Panc1 (cell line): Measurements from ENCODE around the gene CXCR3. TPM values are rescaled to one million over a fixed set of nuclear protein-coding genes. Genes with fewer than 3 reads are reported as not detected.
"Not testable (repeated sequence)": the region's sequence is repeated elsewhere in the genome, so short reads cannot be mapped to it uniquely, and the experiment has no call there.

Source experiments
- ATAC-seq: fragments of 200-7000 bp; cut with Tn5 transposase; 2 replicates; pipeline ENCODE4 v1.9.1; 2020; ENCODE audit warnings: mild to moderate bottlenecking, moderate library complexity
- BruUV-seq: library from RNA; stranded (reverse); fragments of 400-500 nt; replicated peaks from 2 replicates; lab custom pipeline; 2021; lab: Mats Ljungman, UMichigan
- CTCF ChIA-PET: fragments of 300-600 bp; sonication (Branson Sonifier 250); formaldehyde crosslinking; loops from one replicate; lab custom pipeline; 2022; ENCODE audit warnings: antibody characterized with exemption; lab: Charles Lee
- POLR2A ChIA-PET: fragments of 300-600 bp; sonication (Branson Sonifier 250); formaldehyde crosslinking; loops from one replicate; lab custom pipeline; 2022; ENCODE audit warnings: antibody characterized with exemption; lab: Charles Lee
- DNase-seq: peaks from one replicate; pipeline ENCODE4 v3.0.0-alpha.2; 2010; ENCODE audit warnings: low read depth, low spot score
- H3K27ac ChIP-seq: 2 replicates; pipeline ENCODE4 v1.5.1; 2011; ENCODE audit warnings: mild to moderate bottlenecking, low read length, inconsistent platforms
- H3K27me3 ChIP-seq: fragments of 200-500 bp; sonication (Bioruptor generic); 2 replicates; pipeline ENCODE4 v1.6.0; 2014; ENCODE audit warnings: low read length, inconsistent platforms; ENCODE audit not compliant: control insufficient read depth, insufficient read depth
- H3K36me3 ChIP-seq: fragments of 200-500 bp; sonication (Bioruptor generic); 2 replicates; pipeline ENCODE4 v1.5.1; 2014; ENCODE audit warnings: inconsistent platforms, mild to moderate bottlenecking, low read length, moderate library complexity; ENCODE audit not compliant: control insufficient read depth, insufficient read depth
- H3K4me1 ChIP-seq: 2 replicates; pipeline ENCODE4 v1.5.1; 2011; ENCODE audit warnings: inconsistent platforms, mild to moderate bottlenecking, low read length, moderate library complexity; ENCODE audit not compliant: control insufficient read depth, insufficient read depth
- H3K4me3 ChIP-seq, 2 experiments: 2 replicates each; pipeline ENCODE4 v1.5.1; 2011 to 2012; ENCODE audit warnings: low read depth in 2 of 2, low read length in 2 of 2, mild to moderate bottlenecking in 2 of 2, inconsistent platforms in 1 of 2, moderate library complexity in 1 of 2
- H3K9me3 ChIP-seq: fragments of 200-500 bp; sonication (Bioruptor generic); 2 replicates; pipeline ENCODE4 v1.5.1; 2014; ENCODE audit warnings: low read depth, mild to moderate bottlenecking, inconsistent platforms, low read length, moderate library complexity; ENCODE audit not compliant: control insufficient read depth, insufficient read depth
- CTCF ChIP-seq: fragments of 450-650 bp; IDR thresholded peaks from 2 replicates; pipeline ENCODE4 v1.5.1; 2017; ENCODE audit warnings: mild to moderate bottlenecking
- POLR2AphosphoS5 ChIP-seq: IDR thresholded peaks from 2 replicates; pipeline ENCODE4 v1.6.1; 2012; ENCODE audit warnings: mild to moderate bottlenecking, low read depth, low read length, moderate library complexity
- REST ChIP-seq, 2 experiments: IDR thresholded peaks; 2 replicates each; pipeline ENCODE4 v1.6.1; 2011 to 2012; ENCODE audit warnings: low read depth in 2 of 2, control low read depth in 1 of 2, low read length in 1 of 2, mild to moderate bottlenecking in 1 of 2, moderate library complexity in 1 of 2; ENCODE audit not compliant: insufficient read depth in 1 of 2
- SIN3A ChIP-seq: IDR thresholded peaks from 2 replicates; pipeline ENCODE4 v1.6.1; 2012; ENCODE audit warnings: low read depth, mild to moderate bottlenecking, low read length, moderate library complexity, borderline replicate concordance; ENCODE audit not compliant: insufficient read depth
- TCF7L2 ChIP-seq: IDR thresholded peaks from 2 replicates; pipeline ENCODE4 v1.6.1; 2011; ENCODE audit warnings: mild to moderate bottlenecking, low read depth, low read length, inconsistent platforms
- in situ Hi-C: cut with HindIII; loops from 2 replicates; pipeline ENCODE4 v1.10.0; 2016; ENCODE audit warnings: low sequenced_read_pairs, low pct_unique_long_range_greater_than_20kb
- intact Hi-C: fragments of 100-400 bp; cut with micrococcal nuclease; formaldehyde crosslinking; loops from one replicate; pipeline ENCODE4 v1.10.0; 2022; ENCODE audit not compliant: unreplicated experiment
- total RNA-seq: library from RNA; stranded (reverse); gene quantifications from one replicate; pipeline ENCODE4 v1.2.1, GENCODE V29; 2021; ENCODE audit not compliant: unreplicated experiment

Gene CXCR3
- total RNA-seq, 1 experiment from 2014 or later = not detected

GRCh38 chrX:71615056-71615455, 3.3 kb downstream of the CXCR3 start:
- BruUV-seq = no TSS peak
- POLR2A ChIA-PET = no interaction called here
- in situ Hi-C loops = no loop called here
- CTCF ChIA-PET = no interaction called here
- Histone ChIP-seq H3K27ac (no peak overlapping the region), H3K36me3 (no peaks in the 10 kb centered on the region; the same call in 1 of the 2 replicates), H3K4me1 (no peaks in the 10 kb centered on the region), H3K9me3 (no peaks in the 10 kb centered on the region), H3K4me3 (no peak overlapping the region), H3K27me3 (no peaks in the 10 kb centered on the region)
- TF ChIP-seq TCF7L2 = no peak
- TF ChIP-seq SIN3A = no peak
- no peak for TF ChIP-seq CTCF
- no peak for TF ChIP-seq REST (IDR thresholded peaks at IDR 0.05; ENCODE audit: insufficient read depth in 1 of 2, low read depth in 2 of 2, low read length in 1 of 2)
- no peak for TF ChIP-seq POLR2AphosphoS5
- intact Hi-C loops = no loop called here
- DNase-seq (no peak), ATAC-seq (no peak)

GRCh38 chrX:71612256-71612655, 6.1 kb downstream of the CXCR3 start:
- Histone ChIP-seq H3K4me1 (no peaks in the 10 kb centered on the region), H3K27me3 (no peaks in the 10 kb centered on the region), H3K9me3 (no peaks in the 10 kb centered on the region), H3K36me3 (peaks cover 5% of the 10 kb centered on the region; the same call in 1 of the 2 replicates), H3K4me3 (no peak overlapping the region), H3K27ac (no peak overlapping the region)
- TF ChIP-seq SIN3A = no peak
- DNase-seq (no peak), ATAC-seq (no peak)
- CTCF ChIA-PET = no interaction called here
- POLR2A ChIA-PET = no interaction called here
- intact Hi-C loops (no loop called here), in situ Hi-C loops (no loop called here)
- no TSS peak for BruUV-seq

GRCh38 chrX:71611736-71612135, 6.6 kb downstream of the CXCR3 start:
- H3K9me3 ChIP-seq, H3K36me3 ChIP-seq, ATAC-seq, CTCF ChIA-PET, DNase-seq, intact Hi-C loops, BruUV-seq, H3K4me1 ChIP-seq, in situ Hi-C loops, H3K27ac ChIP-seq, H3K27me3 ChIP-seq, POLR2A ChIA-PET, H3K4me3 ChIP-seq: not testable (repeated sequence)
